BE2C (cell line): ENCODE data around the gene UBE2U.

ENCODE experiments used
- DNase-seq: peaks from one replicate; pipeline ENCODE4 v3.0.0-alpha.2; 2020
- H3K27me3 ChIP-seq: fragments of 250-450 bp; sonication (Bioruptor Pico); 2 replicates; pipeline ENCODE4 v1.5.1; 2020; ENCODE audit warnings: mild to moderate bottlenecking
- H3K36me3 ChIP-seq: fragments of 250-450 bp; sonication (Bioruptor Pico); 2 replicates; pipeline ENCODE4 v1.5.1; 2020; ENCODE audit warnings: mild to moderate bottlenecking
- H3K4me1 ChIP-seq: fragments of 250-450 bp; sonication (Bioruptor Pico); 2 replicates; pipeline ENCODE4 v1.5.1; 2020
- H3K4me3 ChIP-seq: 2 replicates; pipeline ENCODE4 v1.5.1; 2011; ENCODE audit warnings: low read depth, low read length
- H3K9me3 ChIP-seq: fragments of 250-450 bp; sonication (Bioruptor Pico); 2 replicates; pipeline ENCODE4 v1.5.1; 2020
- CTCF ChIP-seq: IDR thresholded peaks from 2 replicates; pipeline ENCODE4 v1.5.1; 2012; ENCODE audit warnings: mild to moderate bottlenecking, low read depth, low read length

Gene UBE2U

GRCh38 chr1:64195081-64195395 is 8.4 kb upstream of the UBE2U start:
- no peaks in the 10 kb centered on the region for H3K36me3 ChIP-seq
- no peaks in the 10 kb centered on the region for H3K9me3 ChIP-seq
- no peak overlapping the region for H3K4me3 ChIP-seq
- no peaks in the 10 kb centered on the region; the same call in 1 of the 2 replicates for H3K4me1 ChIP-seq
- DNase-seq, result no peak
- no peaks in the 10 kb centered on the region for H3K27me3 ChIP-seq
- TF ChIP-seq CTCF, result no peak

DNA sequence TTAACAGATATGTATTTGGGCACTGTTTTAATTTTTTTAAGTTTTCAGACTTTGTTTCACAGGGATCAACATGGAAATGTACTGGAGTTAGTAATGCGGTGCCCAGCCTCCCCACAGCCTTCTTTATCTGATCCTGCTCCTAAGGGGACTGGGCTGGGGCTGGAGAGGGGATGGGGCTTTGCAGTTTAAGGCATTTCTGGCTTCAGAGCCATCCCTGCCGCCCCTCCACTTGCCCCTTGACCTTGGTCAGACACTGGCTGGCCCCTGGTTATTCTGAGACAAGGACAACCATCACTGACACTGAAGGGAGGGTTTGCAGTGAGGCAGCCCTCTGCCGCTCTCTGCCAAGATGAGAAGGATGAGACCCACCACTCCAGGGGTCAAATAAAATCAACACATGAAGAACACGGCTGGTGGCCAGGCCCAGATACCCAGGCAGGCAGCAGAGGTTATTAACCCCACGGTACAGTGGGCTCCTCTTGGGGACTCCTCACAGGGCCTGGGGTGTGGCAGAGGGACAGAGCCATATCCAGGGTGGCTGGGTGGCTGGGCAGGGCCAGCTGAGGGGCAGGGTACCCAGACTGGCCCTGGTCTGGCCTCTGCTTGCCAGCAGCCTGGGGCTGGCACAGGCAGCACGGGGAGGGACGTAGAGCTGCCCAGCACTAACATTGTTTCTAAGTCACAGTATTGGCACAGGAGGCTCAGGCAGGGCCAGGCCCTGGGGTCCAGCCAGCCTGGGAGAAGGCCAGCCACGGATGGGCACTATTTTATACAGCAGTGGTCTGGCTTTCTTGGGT is 7.2 kb upstream of the UBE2U start:
- Histone ChIP-seq H3K4me3 (no peak overlapping the region), H3K36me3 (no peaks in the 10 kb centered on the region), H3K27me3 (no peaks in the 10 kb centered on the region), H3K9me3 (no peaks in the 10 kb centered on the region), H3K4me1 (no peaks in the 10 kb centered on the region; the same call in 1 of the 2 replicates)
- no peak for DNase-seq
- TF ChIP-seq CTCF, result no peak

DNA sequence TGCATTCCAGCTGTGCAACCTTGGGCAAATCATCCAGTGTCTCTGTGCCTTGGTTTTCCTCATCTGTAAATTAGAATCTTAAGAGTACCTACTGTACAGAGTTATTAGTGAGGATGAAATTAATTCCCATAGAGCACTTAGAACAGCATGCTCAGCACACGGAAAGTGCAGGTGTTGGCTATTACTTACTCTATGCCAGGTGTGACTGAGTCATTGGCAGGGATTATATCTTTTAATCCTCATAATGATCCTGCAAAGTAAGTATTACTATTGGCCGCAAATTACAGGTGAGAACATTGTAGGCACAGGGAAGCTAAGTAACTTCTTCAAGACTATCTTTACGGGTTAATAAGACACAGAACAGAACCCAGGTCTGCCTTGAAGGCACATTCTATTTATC is 6.3 kb upstream of the UBE2U start:
- no peaks in the 10 kb centered on the region for H3K36me3 ChIP-seq
- H3K4me3 ChIP-seq, result no peak overlapping the region
- H3K27me3 ChIP-seq, result no peaks in the 10 kb centered on the region
- no peaks in the 10 kb centered on the region; the same call in 1 of the 2 replicates for H3K4me1 ChIP-seq
- no peak for DNase-seq
- no peaks in the 10 kb centered on the region for H3K9me3 ChIP-seq
- TF ChIP-seq CTCF, result no peak

GRCh38 chr1:64199154-64199553 is 4.3 kb upstream of the UBE2U start:
- H3K4me3 ChIP-seq, result no peak overlapping the region
- no peaks in the 10 kb centered on the region for H3K36me3 ChIP-seq
- TF ChIP-seq CTCF, result no peak
- H3K9me3 ChIP-seq, result no peaks in the 10 kb centered on the region
- H3K4me1 ChIP-seq, result no peaks in the 10 kb centered on the region; the same call in 1 of the 2 replicates
- no peak for DNase-seq
- no peaks in the 10 kb centered on the region for H3K27me3 ChIP-seq

DNA sequence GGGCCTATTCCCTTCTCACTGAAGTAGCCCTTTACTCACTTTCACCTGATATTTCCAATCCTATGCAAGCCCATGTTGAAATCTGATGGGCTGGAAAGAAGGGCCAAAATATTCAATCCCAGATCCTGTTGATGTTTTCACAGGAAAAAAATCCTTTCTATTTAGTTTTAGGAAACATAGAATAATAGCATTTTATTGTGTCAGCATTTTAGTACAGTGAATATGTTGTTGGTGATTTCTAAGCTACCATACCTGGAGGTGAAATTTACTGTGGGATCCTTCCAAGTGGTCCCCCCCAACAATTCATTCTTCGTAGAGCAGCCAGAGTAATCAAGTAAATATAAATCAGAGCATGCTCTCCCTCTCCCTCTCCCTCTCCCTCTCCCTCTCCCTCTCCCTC is 3.4 kb upstream of the UBE2U start:
- no peak for TF ChIP-seq CTCF
- no peak for DNase-seq
- no peaks in the 10 kb centered on the region for H3K36me3 ChIP-seq
- no peaks in the 10 kb centered on the region; the same call in 1 of the 2 replicates for H3K4me1 ChIP-seq
- no peaks in the 10 kb centered on the region for H3K27me3 ChIP-seq
- H3K4me3 ChIP-seq, result no peak overlapping the region
- no peaks in the 10 kb centered on the region for H3K9me3 ChIP-seq

GRCh38 chr1:64209221-64209620 is 5.8 kb downstream of the UBE2U start:
- H3K4me3 ChIP-seq, result no peak overlapping the region
- H3K9me3 ChIP-seq, result no peaks in the 10 kb centered on the region
- H3K36me3 ChIP-seq, result no peaks in the 10 kb centered on the region
- H3K27me3 ChIP-seq, result no peaks in the 10 kb centered on the region
- no peak for DNase-seq
- no peaks in the 10 kb centered on the region for H3K4me1 ChIP-seq
- 0 out of 2 replicates have a peak, but pooled peaks have one; percentile 10 for TF ChIP-seq CTCF
